GM23338 (cell line): ENCODE results near the gene NRXN2. TPM values are rescaled to one million over a fixed set of nuclear protein-coding genes. Genes with fewer than 3 reads are reported as not detected.

ENCODE experiments used
- ATAC-seq: fragments of 200-7000 bp; cut with Tn5 transposase; 3 replicates; pipeline ENCODE4 v1.9.1; 2020
- DNase-seq: peaks from one replicate; pipeline ENCODE4 v3.0.0-alpha.2; 2015; ENCODE audit warnings: low spot score
- H2AFZ ChIP-seq: fragments of 200-600 bp; sonication (generic); 2 replicates; pipeline ENCODE4 v1.8.0; 2016; ENCODE audit warnings: antibody characterized with exemption, mild to moderate bottlenecking, moderate library complexity
- H3F3A ChIP-seq: fragments of 200-600 bp; sonication (generic); replicated peaks from 2 replicates; pipeline ENCODE4 v1.8.0; 2017; ENCODE audit warnings: antibody characterized with exemption, mixed run types, low read depth
- H3K27ac ChIP-seq: fragments of 200-600 bp; sonication (generic); 2 replicates; pipeline ENCODE4 v1.6.1; 2016; ENCODE audit warnings: low read depth
- H3K27me3 ChIP-seq: fragments of 200-600 bp; sonication (generic); 2 replicates; pipeline ENCODE4 v1.8.0; 2016; ENCODE audit warnings: mild to moderate bottlenecking, mixed run types, moderate library complexity; ENCODE audit not compliant: insufficient read depth
- H3K36me3 ChIP-seq: fragments of 200-600 bp; sonication (generic); 2 replicates; pipeline ENCODE4 v1.8.0; 2016; ENCODE audit warnings: mild to moderate bottlenecking; ENCODE audit not compliant: insufficient read depth
- H3K4me1 ChIP-seq: fragments of 200-600 bp; sonication (generic); 2 replicates; pipeline ENCODE4 v1.8.0; 2016; ENCODE audit warnings: mild to moderate bottlenecking, moderate library complexity; ENCODE audit not compliant: insufficient read depth
- H3K4me2 ChIP-seq: fragments of 200-600 bp; sonication (generic); 2 replicates; pipeline ENCODE4 v1.7.1; 2017; ENCODE audit warnings: mixed run types
- H3K4me3 ChIP-seq: fragments of 200-600 bp; sonication (generic); 2 replicates; pipeline ENCODE4 v1.6.1; 2016; ENCODE audit warnings: mixed run types
- H3K79me2 ChIP-seq: fragments of 200-600 bp; sonication (generic); replicated peaks from 2 replicates; pipeline ENCODE4 v1.8.0; 2017; ENCODE audit warnings: mild to moderate bottlenecking; ENCODE audit not compliant: insufficient read depth
- H3K9me2 ChIP-seq: fragments of 200-600 bp; sonication (generic); 2 replicates; pipeline ENCODE4 v1.8.0; 2017; ENCODE audit not compliant: insufficient read depth
- H4K20me1 ChIP-seq: fragments of 200-600 bp; sonication (generic); replicated peaks from 2 replicates; pipeline ENCODE4 v1.8.0; 2017; ENCODE audit warnings: mild to moderate bottlenecking; ENCODE audit not compliant: insufficient read depth
- H3K27ac Mint-ChIP-seq: 2 replicates; pipeline ENCODE4 v1.8.0; 2020; ENCODE audit warnings: inconsistent platforms, mild to moderate bottlenecking, moderate library complexity, mixed read lengths
- H3K27me3 Mint-ChIP-seq: 3 replicates; pipeline ENCODE4 v1.8.0; 2022; ENCODE audit warnings: low read depth, mild to moderate bottlenecking, moderate library complexity, mixed read lengths, inconsistent platforms; ENCODE audit not compliant: insufficient read depth, poor library complexity
- H3K36me3 Mint-ChIP-seq: 3 replicates; pipeline ENCODE4 v1.8.0; 2021; ENCODE audit warnings: low read depth, mild to moderate bottlenecking, inconsistent platforms, moderate library complexity, mixed read lengths
- H3K4me1 Mint-ChIP-seq: 3 replicates; pipeline ENCODE4 v1.8.0; 2020; ENCODE audit warnings: mild to moderate bottlenecking, inconsistent platforms, mixed read lengths
- H3K4me3 Mint-ChIP-seq: 3 replicates; pipeline ENCODE4 v1.8.0; 2021; ENCODE audit warnings: moderate library complexity, mild to moderate bottlenecking, inconsistent platforms, mixed read lengths
- H3K9me3 Mint-ChIP-seq: 3 replicates; pipeline ENCODE4 v1.8.0; 2020; ENCODE audit warnings: moderate library complexity, mild to moderate bottlenecking, inconsistent platforms, mixed read lengths
- CREB1 ChIP-seq: fragments of 250-450 bp; sonication (Bioruptor Pico); IDR thresholded peaks from 2 replicates; pipeline ENCODE4 v1.5.0; 2020; ENCODE audit warnings: low read depth, mild to moderate bottlenecking, moderate library complexity
- CTCF ChIP-seq, 2 experiments: fragments of 200-600 bp in 1 of 2; sonication (generic) in 1 of 2; conservative IDR thresholded peaks; 2 replicates each; pipeline versions ENCODE4 v1.5.1 to v1.6.1; 2016 to 2017; ENCODE audit warnings: antibody characterized with exemption in 2 of 2, low read depth in 2 of 2, mild to moderate bottlenecking in 2 of 2, moderate library complexity in 1 of 2
- EZH2 ChIP-seq: fragments of 200-600 bp; sonication (generic); IDR thresholded peaks from one replicate; pipeline ENCODE4 v1.8.0; 2017; ENCODE audit warnings: antibody characterized with exemption, mild to moderate bottlenecking, low read depth; ENCODE audit not compliant: unreplicated experiment
- EZH2phosphoT487 ChIP-seq: fragments of 200-600 bp; sonication (generic); IDR thresholded peaks from one replicate; pipeline ENCODE4 v1.8.1; 2018; ENCODE audit warnings: antibody characterized with exemption; ENCODE audit not compliant: unreplicated experiment
- JUNB ChIP-seq: IDR thresholded peaks from one replicate; pipeline ENCODE4 v1.6.1; 2016; ENCODE audit warnings: antibody characterized with exemption; ENCODE audit not compliant: unreplicated experiment
- NANOG ChIP-seq: IDR thresholded peaks from 2 replicates; pipeline ENCODE4 v1.6.1; 2016; ENCODE audit warnings: antibody characterized with exemption, borderline replicate concordance
- POLR2AphosphoS5 ChIP-seq: IDR thresholded peaks from 2 replicates; pipeline ENCODE4 v1.6.1; 2016; ENCODE audit warnings: antibody characterized with exemption, low read depth
- REST ChIP-seq: IDR thresholded peaks from one replicate; pipeline ENCODE4 v1.6.1; 2018; ENCODE audit warnings: antibody characterized with exemption; ENCODE audit not compliant: unreplicated experiment
- STAT1 ChIP-seq: IDR thresholded peaks from one replicate; pipeline ENCODE4 v1.6.1; 2016; ENCODE audit warnings: antibody characterized with exemption; ENCODE audit not compliant: unreplicated experiment
- ZNF114 ChIP-seq: fragments of 250-450 bp; sonication (Bioruptor Pico); IDR thresholded peaks from 2 replicates; pipeline ENCODE4 v1.5.0; 2020; ENCODE audit warnings: mild to moderate bottlenecking, moderate library complexity
- ZNF331 ChIP-seq: fragments of 250-450 bp; sonication (Bioruptor Pico); IDR thresholded peaks from 2 replicates; pipeline ENCODE4 v1.5.0; 2020; ENCODE audit warnings: low read depth, mild to moderate bottlenecking, moderate library complexity
- ZNF462 ChIP-seq: fragments of 250-450 bp; sonication (Bioruptor Pico); IDR thresholded peaks from 2 replicates; pipeline ENCODE4 v1.5.0; 2020; ENCODE audit warnings: mild to moderate bottlenecking, moderate library complexity
- polyA plus RNA-seq: library from polyadenylated mRNA; unstranded; fragments of >200 nt; fragmentation: Nextera tagmentation; extraction: Ambion mirVana; gene quantifications from 2 replicates; pipeline ENCODE4 v1.2.1, GENCODE V29; 2016
- total RNA-seq: library from RNA; depleted of rRNA; stranded (reverse); fragments of >200 nt; shearing (Covaris generic); gene quantifications from 2 replicates; pipeline ENCODE4 v1.2.3, GENCODE V29; 2014
- TF ChIP-seq, protein P1 (sequence below): IDR thresholded peaks from 2 replicates; pipeline ENCODE4 v1.6.1; 2016; ENCODE audit warnings: antibody characterized with exemption

Gene NRXN2
- total and polyA plus RNA-seq, 2 experiments from 2014 or later: 3.4 to 17.0 TPM

DNA sequence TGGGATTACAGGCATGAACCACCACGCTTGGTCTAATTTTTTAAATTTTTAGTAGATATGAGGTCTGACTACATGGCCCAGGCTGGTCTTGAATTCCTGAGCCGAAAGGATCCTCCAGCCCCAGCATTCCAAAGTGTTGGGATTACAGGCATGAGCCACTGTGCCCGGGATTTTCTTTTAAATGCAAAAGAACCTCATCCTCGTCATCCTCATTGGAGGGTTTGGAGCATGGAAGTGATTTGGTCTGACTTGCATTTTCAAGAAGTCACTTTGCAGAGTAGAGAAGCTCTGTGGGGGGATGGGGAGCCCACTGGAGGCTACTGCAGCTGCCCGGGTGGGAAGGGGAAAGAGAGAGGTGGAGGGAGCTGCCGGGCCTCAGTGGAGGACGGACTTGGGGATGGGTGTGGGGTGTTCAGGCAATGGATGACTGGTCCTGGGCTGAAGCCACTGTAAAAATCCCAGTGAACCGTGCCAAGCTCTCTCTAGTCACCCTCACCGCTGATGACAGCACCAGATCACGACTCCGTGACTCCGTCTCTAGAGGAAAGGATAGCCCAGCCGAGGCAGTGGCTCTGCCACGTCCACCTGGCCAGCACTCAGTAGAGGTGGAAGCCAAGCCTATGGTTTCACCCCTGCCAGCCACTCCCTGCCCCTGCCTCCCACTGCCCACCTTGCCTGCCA lies 164.8 kb downstream of the NRXN2 start:
- Histone ChIP-seq H2AFZ (no peak overlapping the region), H3K4me1 (peaks cover 9% of the 10 kb centered on the region), H3K36me3 (no peaks in the 10 kb centered on the region), H3K27ac (no peak overlapping the region), H3F3A (no peaks in the 10 kb centered on the region), H3K79me2 (no peaks in the 10 kb centered on the region), H4K20me1 (no peaks in the 10 kb centered on the region), H3K4me3 (no peak overlapping the region), H3K4me2 (peak overlapping the region; percentile 36; the same call in 1 of the 2 replicates), H3K9me2 (no peaks in the 10 kb centered on the region), H3K27me3 (no peaks in the 10 kb centered on the region)
- Mint-ChIP-seq H3K4me3 (peak overlapping the region; percentile 16; the same call in 1 of the 3 replicates), H3K4me1 (peaks cover 42% of the 10 kb centered on the region), H3K27ac (no peak overlapping the region; the same call in 1 of the 2 replicates), H3K27me3 (peaks cover 25% of the 10 kb centered on the region), H3K36me3 (peaks cover 4% of the 10 kb centered on the region; the same call in 1 of the 3 replicates), H3K9me3 (peaks cover 5% of the 10 kb centered on the region; the same call in 2 of the 3 replicates)
- ATAC-seq (peak; percentile 49), DNase-seq (peak; percentile 76)
- TF ChIP-seq JUNB: no peak
- no peak for TF ChIP-seq POLR2AphosphoS5
- TF ChIP-seq ZNF462 (CRISPR knock-in tag): no peak
- TF ChIP-seq, protein P1, sequence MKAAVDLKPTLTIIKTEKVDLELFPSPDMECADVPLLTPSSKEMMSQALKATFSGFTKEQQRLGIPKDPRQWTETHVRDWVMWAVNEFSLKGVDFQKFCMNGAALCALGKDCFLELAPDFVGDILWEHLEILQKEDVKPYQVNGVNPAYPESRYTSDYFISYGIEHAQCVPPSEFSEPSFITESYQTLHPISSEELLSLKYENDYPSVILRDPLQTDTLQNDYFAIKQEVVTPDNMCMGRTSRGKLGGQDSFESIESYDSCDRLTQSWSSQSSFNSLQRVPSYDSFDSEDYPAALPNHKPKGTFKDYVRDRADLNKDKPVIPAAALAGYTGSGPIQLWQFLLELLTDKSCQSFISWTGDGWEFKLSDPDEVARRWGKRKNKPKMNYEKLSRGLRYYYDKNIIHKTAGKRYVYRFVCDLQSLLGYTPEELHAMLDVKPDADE: no peak
- no peak for TF ChIP-seq CREB1 (CRISPR knock-in tag)
- TF ChIP-seq EZH2: no peak
- TF ChIP-seq ZNF331 (CRISPR knock-in tag): no peak
- no peak for TF ChIP-seq CTCF (conservative IDR thresholded peaks at IDR 0.05; ENCODE audit: low read depth in 2 of 2)
- no peak for TF ChIP-seq REST
- TF ChIP-seq STAT1: no peak
- no peak for TF ChIP-seq NANOG
- TF ChIP-seq ZNF114 (CRISPR knock-in tag): no peak
- no peak for TF ChIP-seq EZH2phosphoT487
